CD14-positive monocyte (primary cell): ENCODE results near the gene CHRNB1. TPM values are rescaled to one million over a fixed set of nuclear protein-coding genes. Genes with fewer than 3 reads are reported as not detected.

Experiments used
- DNase-seq, 3 donors: peaks; one replicate each; pipeline ENCODE4 v3.0.0-alpha.2; 2011 to 2022
- H2AFZ ChIP-seq: 2 replicates; pipeline ENCODE4 v1.6.0; 2012; ENCODE audit warnings: mild to moderate bottlenecking, low read depth, low read length, inconsistent platforms; ENCODE audit not compliant: insufficient read depth, poor library complexity, severe bottlenecking
- H3K27ac ChIP-seq, 2 donors: 1 replicate in 1 of 2; 2 replicates in 1 of 2; pipeline ENCODE4 v1.5.1; 2012 to 2013; ENCODE audit warnings: low read length in 2 of 2, control low read depth in 1 of 2, inconsistent platforms in 1 of 2, low read depth in 1 of 2, mild to moderate bottlenecking in 1 of 2
- H3K27me3 ChIP-seq, 2 donors: one replicate each; pipeline versions ENCODE4 v1.6.0 to v1.6.1; 2011 to 2013; ENCODE audit warnings: low read length in 2 of 2; ENCODE audit not compliant: control insufficient read depth in 2 of 2, insufficient read depth in 2 of 2
- H3K36me3 ChIP-seq, 2 donors: replicated peaks in 1 of 2; 1 replicate in 1 of 2; 2 replicates in 1 of 2; pipeline versions ENCODE4 v1.5.1 to v1.6.1; 2012 to 2013; ENCODE audit warnings: low read length in 2 of 2, control low read depth in 1 of 2, inconsistent platforms in 1 of 2, mild to moderate bottlenecking in 1 of 2; ENCODE audit not compliant: insufficient read depth in 2 of 2, control insufficient read depth in 1 of 2
- H3K4me1 ChIP-seq, 2 donors: 1 replicate in 1 of 2; 2 replicates in 1 of 2; pipeline versions ENCODE4 v1.5.1 to v1.6.1; 2012 to 2013; ENCODE audit warnings: low read length in 2 of 2, control low read depth in 1 of 2, inconsistent platforms in 1 of 2, mild to moderate bottlenecking in 1 of 2, moderate library complexity in 1 of 2; ENCODE audit not compliant: insufficient read depth in 2 of 2, control insufficient read depth in 1 of 2
- H3K4me2 ChIP-seq: replicated peaks from 2 replicates; pipeline ENCODE3; 2012; ENCODE audit warnings: low read length, moderate library complexity, mild to moderate bottlenecking; ENCODE audit not compliant: poor library complexity, severe bottlenecking; ENCODE audit errors: extremely low read depth
- H3K4me3 ChIP-seq, 3 experiments: fragments of 200-600 bp in 1 of 3; sonication (generic) in 1 of 3; replicated peaks in 1 of 3; 1 replicate in 2 of 3; 2 replicates in 1 of 3; pipeline ENCODE4 v1.5.1; 2011 to 2013; ENCODE audit warnings: low read length in 3 of 3, mild to moderate bottlenecking in 3 of 3, control low read depth in 2 of 3, low read depth in 2 of 3, inconsistent platforms in 1 of 3, moderate library complexity in 1 of 3
- H3K79me2 ChIP-seq: 2 replicates; pipeline ENCODE4 v1.6.0; 2012; ENCODE audit warnings: mild to moderate bottlenecking, control low read depth, inconsistent platforms, low read length, moderate library complexity; ENCODE audit not compliant: insufficient read depth
- H3K9ac ChIP-seq: 2 replicates; pipeline ENCODE4 v1.6.0; 2017; ENCODE audit warnings: low read length, mild to moderate bottlenecking; ENCODE audit not compliant: insufficient read depth, poor library complexity, severe bottlenecking
- H3K9me3 ChIP-seq, 2 donors: replicated peaks in 1 of 2; 1 replicate in 1 of 2; 2 replicates in 1 of 2; pipeline versions ENCODE4 v1.5.1 to v1.6.1; 2012 to 2013; ENCODE audit warnings: low read length in 2 of 2, control low read depth in 1 of 2; ENCODE audit not compliant: control insufficient read depth in 1 of 2, insufficient read depth in 1 of 2
- H4K20me1 ChIP-seq: 2 replicates; pipeline ENCODE4 v1.6.0; 2012; ENCODE audit warnings: mild to moderate bottlenecking, low read length, control low read depth, moderate library complexity; ENCODE audit not compliant: insufficient read depth
- H3K27ac Mint-ChIP-seq, 7 donors: one replicate each; pipeline ENCODE4 v1.8.0; 2020; ENCODE audit warnings: mild to moderate bottlenecking in 7 of 7, mixed read lengths in 7 of 7, moderate library complexity in 6 of 7, inconsistent platforms in 2 of 7
- H3K27me3 Mint-ChIP-seq, 3 donors: one replicate each; pipeline ENCODE4 v1.8.0; 2021 to 2022; ENCODE audit warnings: low read depth in 3 of 3, mild to moderate bottlenecking in 3 of 3, mixed read lengths in 3 of 3, moderate library complexity in 3 of 3, inconsistent platforms in 1 of 3
- H3K36me3 Mint-ChIP-seq, 2 donors: one replicate each; pipeline ENCODE4 v1.8.0; 2020; ENCODE audit warnings: mixed read lengths in 2 of 2, inconsistent platforms in 1 of 2, mild to moderate bottlenecking in 1 of 2
- H3K4me1 Mint-ChIP-seq: one replicate; pipeline ENCODE4 v1.8.0; 2020; ENCODE audit warnings: mild to moderate bottlenecking, mixed read lengths
- H3K4me3 Mint-ChIP-seq, 2 donors: one replicate each; pipeline ENCODE4 v1.8.0; 2020; ENCODE audit warnings: mild to moderate bottlenecking in 2 of 2, mixed read lengths in 2 of 2, moderate library complexity in 1 of 2
- H3K9me3 Mint-ChIP-seq, 7 donors: one replicate each; pipeline ENCODE4 v1.8.0; 2020 to 2022; ENCODE audit warnings: mixed read lengths in 7 of 7, mild to moderate bottlenecking in 6 of 7, moderate library complexity in 6 of 7, inconsistent platforms in 2 of 7
- CTCF ChIP-seq: fragments of 200-600 bp; IDR thresholded peaks from one replicate; pipeline ENCODE4 v1.8.0; 2022; ENCODE audit warnings: antibody characterized with exemption, mild to moderate bottlenecking
- WGBS: methylation state at CpG from one replicate; pipeline ENCODE4 v1.1.5; 2013; ENCODE audit warnings: missing lambda C conversion rate; ENCODE audit not compliant: insufficient coverage; 5-methylcytosine and 5-hydroxymethylcytosine counted together
- intact Hi-C, 2 donors: fragments of 100-400 bp; cut with micrococcal nuclease; formaldehyde crosslinking; loops; one replicate each; pipeline versions ENCODE4 v1.15.0 to v1.15.1; 2023
- polyA plus RNA-seq, 3 donors: library from polyadenylated mRNA; depleted of rRNA in 1 of 3; unstranded in 2 of 3; stranded (reverse) in 1 of 3; fragments of 300-500 nt in 2 of 3; fragments of >200 nt in 1 of 3; fragmentation: Illumina TruSeq in 2 of 3; gene quantifications; 1 replicate in 2 of 3; 2 replicates in 1 of 3; pipeline ENCODE4 v1.2.3, GENCODE V29; 2012 to 2021

CHRNB1 gene
- polyA plus RNA-seq, 3 donors: 9.3 to 15.7 (median 14.7) TPM

- no peak overlapping the region for H3K4me2 ChIP-seq
- 99% methylated on average over 9 of the region's 14 CpGs for whole genome bisulfite sequencing
- H3K27me3 Mint-ChIP-seq: no peaks in the 10 kb centered on the region
- no peaks in the 10 kb centered on the region for H4K20me1 ChIP-seq
- no peak for DNase-seq
- no peak overlapping the region for H3K4me3 Mint-ChIP-seq
- H3K9me3 Mint-ChIP-seq: no peaks in the 10 kb centered on the region
- H3K4me1 ChIP-seq: peaks cover 21 to 24% of the 10 kb centered on the region in 2 donors
- H3K4me1 Mint-ChIP-seq: peaks cover 19% of the 10 kb centered on the region
- intact Hi-C loops: no loop called here
- H3K27ac ChIP-seq: no peak overlapping the region
- no peak overlapping the region for H3K4me3 ChIP-seq
- H3K36me3 Mint-ChIP-seq: peaks cover 16 to 38% of the 10 kb centered on the region in 2 donors
- H3K27me3 ChIP-seq: no peaks in the 10 kb centered on the region
- no peak overlapping the region for H3K9ac ChIP-seq
- peaks cover 22 to 27% of the 10 kb centered on the region in 2 donors for H3K36me3 ChIP-seq
- no peak overlapping the region for H2AFZ ChIP-seq
- peak overlapping the region in 1 of 7 donors; percentile 18 for H3K27ac Mint-ChIP-seq
- no peak for TF ChIP-seq CTCF
- peaks cover 2% of the 10 kb centered on the region for H3K79me2 ChIP-seq
- H3K9me3 ChIP-seq: no peaks in the 10 kb centered on the region
Observed at GRCh38 chr17:7463372-7463846, 18.5 kb downstream of the CHRNB1 start.

GRCh38 chr17:7464081-7464480 lies 19.2 kb downstream of the CHRNB1 start:
- TF ChIP-seq CTCF: no peak
- Histone ChIP-seq H3K27me3 (no peaks in the 10 kb centered on the region), H3K27ac (no peak overlapping the region), H4K20me1 (no peaks in the 10 kb centered on the region), H3K4me2 (no peak overlapping the region), H3K9ac (no peak overlapping the region), H3K36me3 (peaks cover 22 to 33% of the 10 kb centered on the region in 2 donors), H2AFZ (no peak overlapping the region), H3K9me3 (no peaks in the 10 kb centered on the region), H3K4me1 (peaks cover 21 to 24% of the 10 kb centered on the region in 2 donors), H3K79me2 (peaks cover 9% of the 10 kb centered on the region), H3K4me3 (no peak overlapping the region)
- Mint-ChIP-seq H3K27ac (peak overlapping the region in 1 of 7 donors; percentile 18), H3K4me3 (no peak overlapping the region), H3K4me1 (peaks cover 19% of the 10 kb centered on the region), H3K27me3 (no peaks in the 10 kb centered on the region), H3K9me3 (no peaks in the 10 kb centered on the region), H3K36me3 (peaks cover 20 to 38% of the 10 kb centered on the region in 2 donors)
- 100% methylated on average over 4 of the region's 9 CpGs for WGBS
- intact Hi-C loops: no loop called here
- no peak for DNase-seq
